HepG2 (cell line): ENCODE data around the gene COQ6. TPM values are rescaled to one million over a fixed set of nuclear protein-coding genes. Genes with fewer than 3 reads are reported as not detected.

Experiments
- GMEB1 ChIP-seq: sonication (generic); formaldehyde crosslinking; IDR thresholded peaks from 2 replicates; pipeline ENCODE4 v1.5.1; 2020; ENCODE audit warnings: missing genetic modification reagents, mild to moderate bottlenecking, borderline replicate concordance
- HOXD1 ChIP-seq: sonication (generic); formaldehyde crosslinking; IDR thresholded peaks from 2 replicates; pipeline ENCODE4 v1.5.0; 2020; ENCODE audit warnings: missing genetic modification reagents
- KLF16 ChIP-seq, 2 experiments: sonication (generic) in 1 of 2; formaldehyde crosslinking in 1 of 2; IDR thresholded peaks; 2 replicates each; pipeline versions ENCODE4 v1.6.1 to v1.8.0; 2016 to 2023; ENCODE audit warnings: missing genetic modification reagents in 2 of 2, missing compliant biosample characterization in 1 of 2
- PHF20 ChIP-seq: sonication (generic); formaldehyde crosslinking; IDR thresholded peaks from 2 replicates; pipeline ENCODE4 v1.5.0; 2020; ENCODE audit warnings: mild to moderate bottlenecking, missing genetic modification reagents
- REST ChIP-seq, 2 experiments: IDR thresholded peaks; 2 replicates each; pipeline ENCODE4 v1.6.1; 2011 to 2012; ENCODE audit warnings: low read length in 2 of 2, borderline replicate concordance in 1 of 2, low read depth in 1 of 2, mild to moderate bottlenecking in 1 of 2, moderate library complexity in 1 of 2
- RXRB ChIP-seq: IDR thresholded peaks from 2 replicates; pipeline ENCODE4 v1.6.1; 2016; ENCODE audit warnings: borderline replicate concordance, missing genetic modification reagents, missing compliant biosample characterization
- STAT6 ChIP-seq: sonication (generic); formaldehyde crosslinking; IDR thresholded peaks from 2 replicates; pipeline ENCODE4 v1.4.0; 2020; ENCODE audit warnings: missing genetic modification reagents, mild to moderate bottlenecking, borderline replicate concordance
- THAP11 ChIP-seq: IDR thresholded peaks from 2 replicates; pipeline ENCODE4 v1.6.1; 2016; ENCODE audit warnings: missing biosample characterization, missing genetic modification reagents
- THAP7 ChIP-seq: sonication (generic); formaldehyde crosslinking; IDR thresholded peaks from 2 replicates; pipeline ENCODE4 v1.8.1; 2023; ENCODE audit warnings: mild to moderate bottlenecking, missing genetic modification reagents
- ZIK1 ChIP-seq: sonication (generic); formaldehyde crosslinking; IDR thresholded peaks from 2 replicates; pipeline ENCODE4 v1.5.0; 2020; ENCODE audit warnings: mild to moderate bottlenecking, low read depth, missing genetic modification reagents, borderline replicate concordance
- ZMAT3 ChIP-seq: sonication (generic); formaldehyde crosslinking; conservative IDR thresholded peaks from 2 replicates; pipeline ENCODE4 v1.7.0; 2021; ENCODE audit warnings: missing genetic modification reagents
- ZNF230 ChIP-seq: sonication (generic); formaldehyde crosslinking; IDR thresholded peaks from 2 replicates; pipeline ENCODE4 v1.4.0; 2020; ENCODE audit warnings: mild to moderate bottlenecking, missing genetic modification reagents
- ZNF367 ChIP-seq: sonication (generic); formaldehyde crosslinking; IDR thresholded peaks from 2 replicates; pipeline ENCODE4 v1.4.0; 2020; ENCODE audit warnings: missing genetic modification reagents, borderline replicate concordance
- ZNF503 ChIP-seq: sonication (generic); formaldehyde crosslinking; IDR thresholded peaks from 2 replicates; pipeline ENCODE4 v1.4.0; 2020; ENCODE audit warnings: missing genetic modification reagents
- ZNF569 ChIP-seq: sonication (generic); formaldehyde crosslinking; IDR thresholded peaks from 2 replicates; pipeline ENCODE4 v1.5.0; 2020; ENCODE audit warnings: mild to moderate bottlenecking, missing genetic modification reagents, moderate library complexity, borderline replicate concordance
- ZNF670 ChIP-seq: sonication (generic); formaldehyde crosslinking; IDR thresholded peaks from 2 replicates; pipeline ENCODE4 v1.8.0; 2022; ENCODE audit warnings: mild to moderate bottlenecking, missing genetic modification reagents, borderline replicate concordance
- ZNF720 ChIP-seq: sonication (generic); formaldehyde crosslinking; IDR thresholded peaks from 2 replicates; pipeline ENCODE4 v1.4.0; 2020; ENCODE audit warnings: missing genetic modification reagents
- ZNF75D ChIP-seq: sonication (generic); formaldehyde crosslinking; IDR thresholded peaks from 2 replicates; pipeline ENCODE4 v1.8.1; 2023; ENCODE audit warnings: missing genetic modification reagents, mild to moderate bottlenecking, borderline replicate concordance
- polyA plus RNA-seq, 8 experiments: library from polyadenylated mRNA; depleted of rRNA in 3 of 8; stranded (reverse) in 7 of 8; unstranded in 1 of 8; fragments of >200 nt; fragmentation: Illumina TruSeq in 4 of 8; extraction: Trizol in 4 of 8; gene quantifications; 2 replicates each; pipeline versions ENCODE4 v1.2.1 to v1.2.3, GENCODE V29; 2011 to 2016; ENCODE audit warnings: low read depth in 4 of 8, missing spikeins in 1 of 8, mixed read lengths in 1 of 8; ENCODE audit not compliant: insufficient read depth in 1 of 8
- total RNA-seq, 5 experiments: library from RNA; depleted of rRNA; stranded (reverse); fragments of >200 nt; fragmentation: Illumina TruSeq; extraction: Trizol; gene quantifications; 2 replicates each; pipeline ENCODE4 v1.2.3, GENCODE V29; 2016; ENCODE audit warnings: low read depth in 1 of 5

COQ6 gene
- total and polyA plus RNA-seq, 2 of the 13 experiments (the other 11 are each of a cell fraction or from before 2014, with no cell fraction given): 18.9 to 34.7 TPM

- TF ChIP-seq ZNF503 (0 out of 2 replicates have a peak, but pooled peaks have one; percentile 19), HOXD1 (CRISPR knock-in tag) (no peak), ZMAT3 (CRISPR knock-in tag) (no peak; the same call in 1 of the 2 replicates), KLF16 (CRISPR knock-in tag; IDR thresholded peaks at IDR 0.05) (no peak), ZNF367 (no peak), ZNF230 (CRISPR knock-in tag) (no peak), ZNF720 (CRISPR knock-in tag) (no peak), THAP11 (CRISPR knock-in tag) (peak; percentile 14; the same call in 1 of the 2 replicates), THAP7 (CRISPR knock-in tag) (no peak), GMEB1 (CRISPR knock-in tag) (no peak), RXRB (CRISPR knock-in tag) (peak; percentile 93), ZIK1 (CRISPR knock-in tag) (no peak), ZNF670 (CRISPR knock-in tag) (no peak), REST (IDR thresholded peaks at IDR 0.05; ENCODE audit: borderline replicate concordance in 1 of 2, low read depth in 1 of 2, low read length in 2 of 2) (no peak), ZNF75D (no peak), STAT6 (CRISPR knock-in tag) (no peak), ZNF569 (CRISPR knock-in tag) (no peak), PHF20 (CRISPR knock-in tag) (no peak)
Measured at GRCh38 chr14:73995977-73996378, 45.9 kb downstream of the COQ6 start (continued).
